ENCODE results near the gene IPO7.
"Not testable (repeated sequence)": the region's sequence is repeated elsewhere in the genome, so short reads cannot be mapped to it uniquely, and the experiment has no call there.

The IPO7 gene

DNA sequence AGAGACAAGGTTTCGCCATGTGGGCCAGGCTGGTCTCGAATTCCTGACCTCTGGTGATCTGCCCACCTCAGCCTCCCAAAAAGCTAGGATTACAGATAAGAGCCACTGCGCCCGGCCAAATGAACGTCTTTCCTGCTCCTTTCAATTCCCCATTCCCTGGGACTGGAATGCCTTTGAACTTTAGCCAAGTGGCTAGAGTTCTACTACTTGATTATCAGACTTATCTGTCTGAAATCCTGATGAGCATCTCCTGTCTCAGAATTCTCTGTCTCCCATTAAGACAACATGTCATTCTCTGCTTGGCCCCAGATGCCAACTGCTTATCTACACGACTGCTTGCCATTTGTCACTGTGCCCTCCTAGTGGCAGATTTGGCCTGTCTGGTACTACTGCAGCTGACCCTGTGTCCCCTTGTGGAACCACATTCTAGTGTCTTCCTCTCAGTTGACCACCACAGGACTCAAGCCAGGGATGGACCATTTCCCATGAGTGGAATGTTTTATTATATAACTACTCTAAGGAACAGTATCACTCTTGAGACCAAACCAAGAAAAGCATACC is 33.1 kb upstream of the IPO7 start:
- no peak for TF ChIP-seq CTCF (conservative IDR thresholded peaks at IDR 0.05; ENCODE audit: low read depth, low read length)
- H3K4me1 ChIP-seq (ENCODE audit: low read depth, poor library complexity, severe bottlenecking), result peaks cover 5% of the 10 kb centered on the region
- no peaks in the 10 kb centered on the region for H3K27me3 ChIP-seq (ENCODE audit: insufficient read depth, low read depth)
- H3K4me3 ChIP-seq (IDR thresholded peaks at IDR 0.05; ENCODE audit: insufficient read depth, low read depth, low read length), result no peak overlapping the region
- H3K27ac ChIP-seq, result no peak overlapping the region
- no peak overlapping the region for H2AFZ ChIP-seq (ENCODE audit: low read depth)
- H3K9ac ChIP-seq, result no peak overlapping the region
- no peak overlapping the region for H3K4me2 ChIP-seq
- no peaks in the 10 kb centered on the region for H3K79me2 ChIP-seq (ENCODE audit: insufficient read depth, low read depth)
- H4K20me1 ChIP-seq (ENCODE audit: insufficient read depth), result no peaks in the 10 kb centered on the region
- H3K36me3 ChIP-seq (ENCODE audit: insufficient read depth), result no peaks in the 10 kb centered on the region

GRCh38 chr11:9357041-9357440 is 27.4 kb upstream of the IPO7 start:
- no peak overlapping the region for H3K4me2 ChIP-seq
- H3K27ac ChIP-seq, result no peak overlapping the region
- H3K27me3 ChIP-seq (ENCODE audit: insufficient read depth, low read depth), result no peaks in the 10 kb centered on the region
- no peak overlapping the region for H3K9ac ChIP-seq
- TF ChIP-seq CTCF (conservative IDR thresholded peaks at IDR 0.05; ENCODE audit: low read depth, low read length), result no peak
- H3K4me3 ChIP-seq (IDR thresholded peaks at IDR 0.05; ENCODE audit: insufficient read depth, low read depth, low read length), result no peak overlapping the region
- H3K79me2 ChIP-seq (ENCODE audit: insufficient read depth, low read depth), result no peaks in the 10 kb centered on the region
- no peaks in the 10 kb centered on the region for H4K20me1 ChIP-seq (ENCODE audit: insufficient read depth)
- no peaks in the 10 kb centered on the region for H3K4me1 ChIP-seq (ENCODE audit: low read depth, poor library complexity, severe bottlenecking)
- no peaks in the 10 kb centered on the region for H3K36me3 ChIP-seq (ENCODE audit: insufficient read depth)
- no peak overlapping the region for H2AFZ ChIP-seq (ENCODE audit: low read depth)

DNA sequence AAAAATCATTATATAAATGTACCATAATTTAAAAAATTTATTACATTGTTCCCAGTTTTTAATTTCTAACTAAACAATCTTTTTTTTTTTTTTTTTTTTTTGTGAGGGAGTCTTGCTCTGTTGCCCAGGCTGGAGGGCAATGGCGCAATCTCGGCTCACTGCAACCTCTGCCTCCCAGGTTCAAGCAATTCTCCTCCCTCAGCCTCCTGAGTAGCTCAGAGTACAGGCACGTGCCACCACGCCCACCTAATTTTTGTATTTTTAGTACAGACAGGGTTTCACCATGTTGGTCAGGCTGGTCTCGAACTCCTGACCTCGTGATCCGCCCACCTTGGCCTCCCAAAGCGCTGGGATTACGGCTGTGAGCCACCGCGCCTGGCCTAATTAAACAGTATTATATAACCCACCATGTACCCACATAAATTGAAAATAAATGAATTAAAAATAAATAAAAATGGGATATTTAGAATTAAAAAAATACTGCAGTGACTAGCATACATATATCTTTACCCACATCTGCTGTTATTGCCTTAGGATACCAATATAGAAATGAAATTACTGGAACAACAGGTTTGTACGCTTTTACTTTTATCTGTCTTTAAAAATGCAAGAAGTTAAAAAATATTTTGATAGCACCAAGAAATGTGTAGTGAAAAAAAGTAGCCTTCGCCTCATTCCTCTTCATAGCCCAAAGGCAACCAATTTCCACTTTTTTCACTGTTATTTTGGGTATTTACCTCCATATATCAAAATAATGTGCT is 23.4 kb upstream of the IPO7 start:
- not testable (repeated sequence) for H3K27ac ChIP-seq; H2AFZ ChIP-seq (ENCODE audit: low read depth); H3K9ac ChIP-seq; H3K27me3 ChIP-seq (ENCODE audit: insufficient read depth, low read depth); H3K4me3 ChIP-seq (IDR thresholded peaks at IDR 0.05; ENCODE audit: insufficient read depth, low read depth, low read length); H4K20me1 ChIP-seq (ENCODE audit: insufficient read depth); H3K4me2 ChIP-seq; H3K79me2 ChIP-seq (ENCODE audit: insufficient read depth, low read depth); H3K36me3 ChIP-seq (ENCODE audit: insufficient read depth)
- H3K4me1 ChIP-seq (ENCODE audit: low read depth, poor library complexity, severe bottlenecking), result peaks cover 15% of the 10 kb centered on the region

DNA sequence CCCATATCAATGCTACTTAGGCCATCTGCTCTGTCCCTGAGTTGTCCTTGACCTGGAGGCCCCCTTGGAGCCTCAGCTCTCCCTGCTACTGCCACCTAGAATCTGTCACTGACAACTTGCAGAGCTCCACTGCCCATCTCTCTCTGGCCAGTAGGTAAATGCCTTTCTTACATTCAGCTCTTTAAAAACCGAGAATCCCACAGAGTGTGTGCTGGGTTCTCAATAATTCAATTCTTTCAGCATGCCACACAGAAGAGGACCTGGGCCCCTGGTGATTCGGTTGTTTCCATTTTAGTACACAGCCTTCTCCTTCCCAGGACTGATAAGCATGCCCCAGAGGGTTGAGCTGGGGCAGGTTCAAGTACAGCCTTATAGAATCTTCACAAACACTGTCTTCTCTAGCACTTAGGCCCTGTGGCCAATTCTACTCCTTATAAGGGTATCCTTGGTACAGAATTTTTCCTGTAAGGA is 22.0 kb upstream of the IPO7 start:
- H3K4me3 ChIP-seq (IDR thresholded peaks at IDR 0.05; ENCODE audit: insufficient read depth, low read depth, low read length), result no peak overlapping the region
- H3K79me2 ChIP-seq (ENCODE audit: insufficient read depth, low read depth), result no peaks in the 10 kb centered on the region
- no peaks in the 10 kb centered on the region for H4K20me1 ChIP-seq (ENCODE audit: insufficient read depth)
- H3K4me1 ChIP-seq (ENCODE audit: low read depth, poor library complexity, severe bottlenecking), result peaks cover 15% of the 10 kb centered on the region
- H3K27ac ChIP-seq, result no peak overlapping the region
- no peak overlapping the region for H3K4me2 ChIP-seq
- H3K27me3 ChIP-seq (ENCODE audit: insufficient read depth, low read depth), result no peaks in the 10 kb centered on the region
- TF ChIP-seq CTCF (conservative IDR thresholded peaks at IDR 0.05; ENCODE audit: low read depth, low read length), result no peak
- H2AFZ ChIP-seq (ENCODE audit: low read depth), result no peak overlapping the region
- H3K9ac ChIP-seq, result no peak overlapping the region
- H3K36me3 ChIP-seq (ENCODE audit: insufficient read depth), result no peaks in the 10 kb centered on the region

Measured in KMS-11 (cell line).